Measurements from ENCODE around the gene RNF157. TPM values are rescaled to one million over a fixed set of nuclear protein-coding genes. Genes with fewer than 3 reads are reported as not detected.

The RNF157 gene
- total and polyA plus RNA-seq, 9 of the 15 experiments (the other 6 are each of a cell fraction or from before 2014, with no cell fraction given), result 8.1 to 31.7 (median 20.8) TPM

DNA sequence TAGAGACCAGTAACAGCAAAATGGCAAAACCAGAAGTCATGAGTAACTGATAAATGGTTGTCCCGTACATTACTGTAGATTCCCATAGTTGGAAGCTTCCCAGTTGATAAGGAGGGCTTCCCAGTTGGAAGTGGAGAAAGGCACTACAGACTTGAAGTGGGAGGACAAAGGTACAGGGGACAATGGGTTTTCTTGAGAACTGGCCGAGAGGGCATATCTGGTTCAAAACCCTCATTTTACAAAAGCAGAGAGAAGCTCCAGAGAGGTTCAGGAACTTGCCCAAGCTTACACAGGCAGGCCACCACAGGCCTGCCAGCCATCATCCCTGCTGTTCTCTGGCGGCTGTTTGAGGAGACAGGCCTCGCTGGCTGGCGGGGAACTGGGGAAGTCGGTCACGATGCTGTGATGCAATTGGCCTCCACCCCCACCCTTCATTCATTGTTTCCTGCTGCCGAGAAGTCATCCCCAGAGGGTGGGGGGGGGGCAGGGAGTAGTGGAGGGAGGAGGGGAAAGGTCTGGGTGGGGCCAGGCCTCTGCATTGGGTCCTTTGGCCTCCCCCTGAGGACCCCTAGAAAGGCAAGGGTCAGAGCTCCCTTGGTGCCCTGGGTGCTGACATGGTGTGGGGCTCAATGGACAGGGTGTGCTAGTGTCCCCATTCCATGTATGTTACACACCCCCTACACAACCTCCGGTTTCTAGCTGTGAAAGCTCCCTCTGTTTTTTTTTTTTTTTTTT lies 27.9 kb upstream of the RNF157 start (continued):
- TF ChIP-seq YBX1 (IDR thresholded peaks at IDR 0.05) (no peak), MAFF (IDR thresholded peaks at IDR 0.05; ENCODE audit: low read length) (no peak), THRAP3 (IDR thresholded peaks at IDR 0.05; ENCODE audit: borderline replicate concordance) (0 out of 2 replicates have a peak, but pooled peaks have one; percentile 5), SMARCC2 (IDR thresholded peaks at IDR 0.05; ENCODE audit: low read depth) (no peak), ZNF830 (CRISPR knock-in tag; IDR thresholded peaks at IDR 0.05) (no peak), RUNX1 (IDR thresholded peaks at IDR 0.05; ENCODE audit: low read depth) (no peak), ZNF644 (tag; IDR thresholded peaks at IDR 0.05; ENCODE audit: low read depth) (no peak), PURB (CRISPR knock-in tag; IDR thresholded peaks at IDR 0.05; ENCODE audit: low read depth) (no peak), HNRNPK (IDR thresholded peaks at IDR 0.05; ENCODE audit: low read depth, low read length, poor library complexity, severe bottlenecking) (no peak), ETV1 (tag; conservative IDR thresholded peaks at IDR 0.05; ENCODE audit: low read depth) (0 out of 2 replicates have a peak, but pooled peaks have one; percentile 15), ZNF263 (CRISPR knock-in tag; IDR thresholded peaks at IDR 0.05; ENCODE audit: borderline replicate concordance) (peak; percentile 35; the same call in 1 of the 2 replicates), IRF2 (CRISPR knock-in tag; IDR thresholded peaks at IDR 0.05) (no peak), ZNF174 (CRISPR knock-in tag; IDR thresholded peaks at IDR 0.05) (no peak), MCM3 (IDR thresholded peaks at IDR 0.05) (no peak), PRPF4 (IDR thresholded peaks at IDR 0.05; ENCODE audit: insufficient read depth, low read depth, low read length, poor library complexity, severe bottlenecking) (no peak), YY1 (IDR thresholded peaks at IDR 0.05; ENCODE audit: borderline replicate concordance in 1 of 3, control insufficient read depth in 1 of 3, extremely low read depth in 1 of 3, insufficient read depth in 3 of 3, insufficient read length in 1 of 3, insufficient replicate concordance in 2 of 3, low read depth in 1 of 3, low read length in 2 of 3) (peak in 2 of 3 experiments; percentile 48 to 71), PHF21A (IDR thresholded peaks at IDR 0.05; ENCODE audit: borderline replicate concordance, low read depth) (no peak), NR2C1 (IDR thresholded peaks at IDR 0.05) (no peak), NR2C1 (tag; IDR thresholded peaks at IDR 0.05) (no peak; the same call in 1 of the 2 replicates)
- TF ChIP-seq, protein P1, sequence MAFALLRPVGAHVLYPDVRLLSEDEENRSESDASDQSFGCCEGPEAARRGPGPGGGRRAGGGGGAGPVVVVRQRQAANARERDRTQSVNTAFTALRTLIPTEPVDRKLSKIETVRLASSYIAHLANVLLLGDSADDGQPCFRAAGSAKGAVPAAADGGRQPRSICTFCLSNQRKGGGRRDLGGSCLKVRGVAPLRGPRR (CRISPR knock-in tag; IDR thresholded peaks at IDR 0.05), result no peak
- TF ChIP-seq, protein P2, sequence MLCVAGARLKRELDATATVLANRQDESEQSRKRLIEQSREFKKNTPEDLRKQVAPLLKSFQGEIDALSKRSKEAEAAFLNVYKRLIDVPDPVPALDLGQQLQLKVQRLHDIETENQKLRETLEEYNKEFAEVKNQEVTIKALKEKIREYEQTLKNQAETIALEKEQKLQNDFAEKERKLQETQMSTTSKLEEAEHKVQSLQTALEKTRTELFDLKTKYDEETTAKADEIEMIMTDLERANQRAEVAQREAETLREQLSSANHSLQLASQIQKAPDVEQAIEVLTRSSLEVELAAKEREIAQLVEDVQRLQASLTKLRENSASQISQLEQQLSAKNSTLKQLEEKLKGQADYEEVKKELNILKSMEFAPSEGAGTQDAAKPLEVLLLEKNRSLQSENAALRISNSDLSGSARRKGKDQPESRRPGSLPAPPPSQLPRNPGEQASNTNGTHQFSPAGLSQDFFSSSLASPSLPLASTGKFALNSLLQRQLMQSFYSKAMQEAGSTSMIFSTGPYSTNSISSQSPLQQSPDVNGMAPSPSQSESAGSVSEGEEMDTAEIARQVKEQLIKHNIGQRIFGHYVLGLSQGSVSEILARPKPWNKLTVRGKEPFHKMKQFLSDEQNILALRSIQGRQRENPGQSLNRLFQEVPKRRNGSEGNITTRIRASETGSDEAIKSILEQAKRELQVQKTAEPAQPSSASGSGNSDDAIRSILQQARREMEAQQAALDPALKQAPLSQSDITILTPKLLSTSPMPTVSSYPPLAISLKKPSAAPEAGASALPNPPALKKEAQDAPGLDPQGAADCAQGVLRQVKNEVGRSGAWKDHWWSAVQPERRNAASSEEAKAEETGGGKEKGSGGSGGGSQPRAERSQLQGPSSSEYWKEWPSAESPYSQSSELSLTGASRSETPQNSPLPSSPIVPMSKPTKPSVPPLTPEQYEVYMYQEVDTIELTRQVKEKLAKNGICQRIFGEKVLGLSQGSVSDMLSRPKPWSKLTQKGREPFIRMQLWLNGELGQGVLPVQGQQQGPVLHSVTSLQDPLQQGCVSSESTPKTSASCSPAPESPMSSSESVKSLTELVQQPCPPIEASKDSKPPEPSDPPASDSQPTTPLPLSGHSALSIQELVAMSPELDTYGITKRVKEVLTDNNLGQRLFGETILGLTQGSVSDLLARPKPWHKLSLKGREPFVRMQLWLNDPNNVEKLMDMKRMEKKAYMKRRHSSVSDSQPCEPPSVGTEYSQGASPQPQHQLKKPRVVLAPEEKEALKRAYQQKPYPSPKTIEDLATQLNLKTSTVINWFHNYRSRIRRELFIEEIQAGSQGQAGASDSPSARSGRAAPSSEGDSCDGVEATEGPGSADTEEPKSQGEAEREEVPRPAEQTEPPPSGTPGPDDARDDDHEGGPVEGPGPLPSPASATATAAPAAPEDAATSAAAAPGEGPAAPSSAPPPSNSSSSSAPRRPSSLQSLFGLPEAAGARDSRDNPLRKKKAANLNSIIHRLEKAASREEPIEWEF (CRISPR knock-in tag; IDR thresholded peaks at IDR 0.05), result no peak
